IMR-90 (cell line): ENCODE data around the gene MARF1. TPM values are rescaled to one million over a fixed set of nuclear protein-coding genes. Genes with fewer than 3 reads are reported as not detected.

ENCODE experiments used
- ATAC-seq: fragments of 200-7000 bp; cut with Tn5 transposase; 2 replicates; pipeline ENCODE4 v1.9.1; 2020; ENCODE audit warnings: low read depth, mild to moderate bottlenecking, moderate library complexity
- BruUV-seq: library from RNA; stranded (reverse); fragments of 400-500 nt; replicated peaks from 2 replicates; lab custom pipeline; 2021; lab: Mats Ljungman, UMichigan
- CTCF ChIA-PET: fragments of 300-600 bp; formaldehyde crosslinking; extraction: SDS; loops from one replicate; lab custom pipeline; 2021; ENCODE audit warnings: antibody characterized with exemption; lab: Yijun Ruan, JAX
- POLR2A ChIA-PET: fragments of 300-600 bp; sonication (Branson Sonifier 250); formaldehyde crosslinking; loops from one replicate; lab custom pipeline; 2022; ENCODE audit warnings: antibody characterized with exemption; ENCODE audit not compliant: unreplicated experiment; lab: Charles Lee
- DNase-seq: peaks from one replicate; pipeline ENCODE4 v3.0.0; 2013
- H2AFZ ChIP-seq: replicated peaks from 2 replicates; pipeline ENCODE3; 2013; ENCODE audit warnings: low read length, mild to moderate bottlenecking; ENCODE audit not compliant: poor library complexity
- H2AK5ac ChIP-seq: 2 replicates; pipeline ENCODE4 v1.6.1; 2013; ENCODE audit warnings: low read depth, low read length, inconsistent platforms
- H2AK9ac ChIP-seq: replicated peaks from 2 replicates; pipeline ENCODE3; 2013; ENCODE audit warnings: mild to moderate bottlenecking, low read depth, low read length, moderate library complexity; ENCODE audit not compliant: poor library complexity
- H2BK120ac ChIP-seq: 2 replicates; pipeline ENCODE4 v1.6.1; 2013; ENCODE audit warnings: low read depth, low read length, inconsistent platforms
- H2BK15ac ChIP-seq: 3 replicates; pipeline ENCODE4 v1.6.1; 2013; ENCODE audit warnings: low read depth, low read length, inconsistent platforms
- H2BK20ac ChIP-seq: 2 replicates; pipeline ENCODE4 v1.6.1; 2013; ENCODE audit warnings: low read depth, mild to moderate bottlenecking, inconsistent platforms, low read length, moderate library complexity
- H2BK5ac ChIP-seq: 2 replicates; pipeline ENCODE4 v1.6.1; 2013; ENCODE audit warnings: mild to moderate bottlenecking, low read depth, low read length, inconsistent platforms; ENCODE audit not compliant: poor library complexity, severe bottlenecking
- H3K14ac ChIP-seq: replicated peaks from 2 replicates; pipeline ENCODE4 v1.6.1; 2013; ENCODE audit warnings: low read depth, low read length, inconsistent platforms
- H3K18ac ChIP-seq: 2 replicates; pipeline ENCODE4 v1.6.1; 2013; ENCODE audit warnings: low read depth, low read length, control low read depth
- H3K23ac ChIP-seq: 2 replicates; pipeline ENCODE4 v1.6.1; 2013; ENCODE audit warnings: low read depth, low read length, inconsistent platforms
- H3K27ac ChIP-seq: 2 replicates; pipeline ENCODE4 v1.5.1; 2013; ENCODE audit warnings: mild to moderate bottlenecking, control low read depth, low read length; ENCODE audit not compliant: insufficient read depth
- H3K27me3 ChIP-seq: 2 replicates; pipeline ENCODE4 v1.6.1; 2013; ENCODE audit warnings: low read length; ENCODE audit not compliant: control insufficient read depth, insufficient read depth
- H3K36me3 ChIP-seq: 2 replicates; pipeline ENCODE4 v1.6.1; 2013; ENCODE audit warnings: low read length, mixed read lengths; ENCODE audit not compliant: control insufficient read depth, insufficient read depth
- H3K4ac ChIP-seq: 2 replicates; pipeline ENCODE4 v1.6.1; 2013; ENCODE audit warnings: low read depth, low read length, inconsistent platforms
- H3K4me1 ChIP-seq: 2 replicates; pipeline ENCODE4 v1.6.1; 2013; ENCODE audit warnings: low read length, mixed read lengths; ENCODE audit not compliant: control insufficient read depth, insufficient read depth
- H3K4me2 ChIP-seq: 2 replicates; pipeline ENCODE4 v1.6.1; 2013; ENCODE audit warnings: low read depth, mild to moderate bottlenecking, control low read depth, low read length, moderate library complexity
- H3K4me3 ChIP-seq: 2 replicates; pipeline ENCODE4 v1.5.1; 2013; ENCODE audit warnings: low read depth, mild to moderate bottlenecking, control low read depth, low read length, moderate library complexity; ENCODE audit not compliant: insufficient read depth
- H3K56ac ChIP-seq: 2 replicates; pipeline ENCODE4 v1.6.1; 2013; ENCODE audit warnings: low read length, inconsistent platforms; ENCODE audit not compliant: insufficient read depth; ENCODE audit errors: extremely low read depth
- H3K79me1 ChIP-seq, 2 experiments: 2 replicates each; pipeline ENCODE4 v1.6.1; 2013; ENCODE audit warnings: low read length in 2 of 2, inconsistent platforms in 1 of 2, low read depth in 1 of 2
- H3K9ac ChIP-seq: 2 replicates; pipeline ENCODE4 v1.6.1; 2013; ENCODE audit warnings: low read depth, low read length, control low read depth
- H3K9me1 ChIP-seq: 2 replicates; pipeline ENCODE4 v1.6.1; 2013; ENCODE audit warnings: low read length, inconsistent platforms; ENCODE audit not compliant: insufficient read depth
- H3K9me3 ChIP-seq: 2 replicates; pipeline ENCODE4 v1.6.1; 2013; ENCODE audit warnings: low read length; ENCODE audit not compliant: control insufficient read depth, insufficient read depth
- H4K20me1 ChIP-seq: 2 replicates; pipeline ENCODE4 v1.6.1; 2013; ENCODE audit warnings: low read length, inconsistent platforms; ENCODE audit not compliant: insufficient read depth
- H4K5ac ChIP-seq: 2 replicates; pipeline ENCODE4 v1.6.1; 2013; ENCODE audit warnings: mild to moderate bottlenecking, low read depth, low read length, control low read depth
- H4K8ac ChIP-seq, 2 experiments: 2 replicates each; pipeline ENCODE4 v1.6.1; 2013; ENCODE audit warnings: low read depth in 2 of 2, low read length in 2 of 2, control low read depth in 1 of 2, inconsistent platforms in 1 of 2
- H4K91ac ChIP-seq: 2 replicates; pipeline ENCODE4 v1.6.1; 2013; ENCODE audit warnings: low read depth, low read length, inconsistent platforms; ENCODE audit not compliant: insufficient read depth
- BHLHE40 ChIP-seq: fragments of 150-350 bp; IDR thresholded peaks from 2 replicates; pipeline ENCODE4 v1.6.1; 2016; ENCODE audit warnings: mild to moderate bottlenecking, low read depth, low read length
- CEBPB ChIP-seq: IDR thresholded peaks from 2 replicates; pipeline ENCODE4 v1.6.1; 2012; ENCODE audit warnings: low read depth, low read length, improper control_type of control experiment
- CHD1 ChIP-seq: IDR thresholded peaks from 2 replicates; pipeline ENCODE4 v1.6.1; 2012; ENCODE audit warnings: low read depth, low read length, improper control_type of control experiment
- FOS ChIP-seq: fragments of 150-350 bp; IDR thresholded peaks from 2 replicates; pipeline ENCODE4 v1.6.1; 2016; ENCODE audit warnings: low read depth, low read length
- MAFK ChIP-seq: IDR thresholded peaks from 2 replicates; pipeline ENCODE4 v1.6.1; 2012; ENCODE audit warnings: low read depth, low read length, improper control_type of control experiment
- MAZ ChIP-seq: IDR thresholded peaks from 2 replicates; pipeline ENCODE4 v1.6.1; 2012; ENCODE audit warnings: low read depth, mild to moderate bottlenecking, low read length, improper control_type of control experiment, moderate library complexity, borderline replicate concordance
- MXI1 ChIP-seq: IDR thresholded peaks from 2 replicates; pipeline ENCODE4 v1.6.1; 2012; ENCODE audit warnings: low read depth, mild to moderate bottlenecking, low read length, moderate library complexity, borderline replicate concordance
- NFE2L2 ChIP-seq: fragments of 150-350 bp; IDR thresholded peaks from 2 replicates; pipeline ENCODE4 v1.6.1; 2016; ENCODE audit warnings: low read depth, mild to moderate bottlenecking, low read length
- POLR2A ChIP-seq: IDR thresholded peaks from 2 replicates; pipeline ENCODE4 v1.6.1; 2012; ENCODE audit warnings: mild to moderate bottlenecking, low read depth, low read length
- RAD21 ChIP-seq: IDR thresholded peaks from 2 replicates; pipeline ENCODE4 v1.6.1; 2012; ENCODE audit warnings: low read length, improper control_type of control experiment
- RCOR1 ChIP-seq: IDR thresholded peaks from 2 replicates; pipeline ENCODE4 v1.6.1; 2012; ENCODE audit warnings: mild to moderate bottlenecking, low read length, improper control_type of control experiment; ENCODE audit not compliant: insufficient replicate concordance
- RFX5 ChIP-seq: IDR thresholded peaks from 2 replicates; pipeline ENCODE4 v1.8.0; 2012; ENCODE audit warnings: low read depth, mild to moderate bottlenecking, low read length, moderate library complexity
- SMC3 ChIP-seq: fragments of 150-350 bp; IDR thresholded peaks from 2 replicates; pipeline ENCODE4 v1.6.1; 2016; ENCODE audit warnings: low read depth, mild to moderate bottlenecking, antibody characterized with exemption, low read length, moderate library complexity
- WGBS, 2 experiments: methylation state at CpG; one replicate each; pipeline versions ENCODE4 v1.1.5 to v1.1.7; 2013; ENCODE audit warnings: missing lambda C conversion rate in 2 of 2; ENCODE audit not compliant: insufficient read length in 1 of 2; ENCODE audit errors: extremely low coverage in 2 of 2; 5-methylcytosine and 5-hydroxymethylcytosine counted together
- dilution Hi-C: fragments of 300-500 bp; cut with HindIII; formaldehyde crosslinking; loops from one replicate; pipeline ENCODE4 v1.14.3; 2018; ENCODE audit warnings: low sequenced_read_pairs; ENCODE audit not compliant: unreplicated experiment
- in situ Hi-C: fragments of 300-500 bp; cut with MboI; formaldehyde crosslinking; loops from 3 replicates; pipeline ENCODE4 v1.14.3; 2019; ENCODE audit warnings: low sequenced_read_pairs, inconsistent platforms, mixed read lengths
- intact Hi-C: fragments of 100-400 bp; cut with micrococcal nuclease; formaldehyde crosslinking; loops from 2 replicates; pipeline ENCODE4 v1.10.0; 2022
- polyA plus RNA-seq, 3 experiments: library from polyadenylated mRNA; depleted of rRNA; stranded (reverse); fragments of >200 nt; gene quantifications; 2 replicates each; pipeline ENCODE4 v1.2.3, GENCODE V29; 2012; ENCODE audit warnings: low replicate concordance in 1 of 3
- total RNA-seq: library from RNA; depleted of rRNA; stranded (reverse); fragments of >200 nt; gene quantifications from 2 replicates; pipeline ENCODE4 v1.2.3, GENCODE V29; 2012
- TF ChIP-seq, protein P1 (sequence below): fragments of 150-350 bp; IDR thresholded peaks from 2 replicates; pipeline ENCODE4 v1.6.1; 2016; ENCODE audit warnings: low read depth, mild to moderate bottlenecking, low read length, moderate library complexity, borderline replicate concordance
- TF ChIP-seq, protein P2 (sequence below): fragments of 150-350 bp; IDR thresholded peaks from 2 replicates; pipeline ENCODE4 v1.6.1; 2017; ENCODE audit warnings: mild to moderate bottlenecking, antibody characterized with exemption, low read length, low read depth
- TF ChIP-seq, protein P3 (sequence below): conservative IDR thresholded peaks from 2 replicates; pipeline ENCODE4 v1.5.1; 2012; ENCODE audit warnings: mild to moderate bottlenecking, low read depth, low read length, improper control_type of control experiment

MARF1 gene
- total and polyA plus RNA-seq, 2 of the 4 experiments (the other 2 are of a cell fraction) = 9.0 to 12.9 TPM

DNA sequence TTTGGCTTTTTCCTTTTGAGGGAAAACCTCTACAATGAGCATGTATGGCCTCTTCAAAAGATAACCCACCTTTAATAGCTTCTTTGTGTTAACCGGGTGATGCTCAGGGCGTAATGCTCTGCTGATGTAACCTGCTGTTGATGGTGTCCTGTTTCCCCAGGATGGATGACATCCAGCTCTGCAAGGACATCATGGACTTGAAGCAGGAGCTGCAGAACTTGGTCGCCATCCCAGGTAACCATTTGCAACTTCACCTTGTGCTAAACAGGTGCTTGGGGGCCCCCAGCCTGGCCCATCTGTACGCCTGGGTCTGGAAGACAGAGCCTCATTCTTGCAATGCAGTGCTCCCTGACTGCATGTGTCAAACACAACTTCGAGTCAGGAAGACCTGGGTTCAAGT lies 75.1 kb downstream of the MARF1 start:
- 97% methylated on average over 4 of the region's 5 CpGs; no CpG with 5 or more reads in 1 of the 2 experiments for WGBS, 2 experiments
- no peak overlapping the region for H3K27ac ChIP-seq
- CTCF ChIA-PET = no interaction called here
- H3K4me3 ChIP-seq = no peak overlapping the region
- no peak overlapping the region for H3K4me2 ChIP-seq
- no peak overlapping the region for H2BK5ac ChIP-seq
- no peak overlapping the region for H2BK15ac ChIP-seq
- no peak overlapping the region for H3K23ac ChIP-seq
- dilution Hi-C loops = no loop called here
- peaks cover 12% of the 10 kb centered on the region for H3K36me3 ChIP-seq
- no peak overlapping the region for H3K18ac ChIP-seq
- peaks cover 2 to 3% of the 10 kb centered on the region in 2 experiments; a peak in 2 of 4 replicates for H3K79me1 ChIP-seq
- no peak overlapping the region for H4K91ac ChIP-seq
- no peak overlapping the region for H3K14ac ChIP-seq
- H3K27me3 ChIP-seq = no peaks in the 10 kb centered on the region
- in situ Hi-C loops = no loop called here
- POLR2A ChIA-PET = interaction anchor here (0.5 kb wide), 2 partner anchors 18 to 128 kb away, joined by 3 to 7 read pairs; no protein-coding TSS in a partner anchor
- no peak overlapping the region for H2AK9ac ChIP-seq
- peaks cover 8% of the 10 kb centered on the region for H3K4me1 ChIP-seq
- no peak overlapping the region for H4K8ac ChIP-seq
- H2AK5ac ChIP-seq = no peak overlapping the region
- H2AFZ ChIP-seq = no peak overlapping the region
- H4K20me1 ChIP-seq = no peaks in the 10 kb centered on the region
- no peak overlapping the region for H3K4ac ChIP-seq
- no peak overlapping the region for H2BK20ac ChIP-seq
- no peak for DNase-seq
- TF ChIP-seq RAD21 (no peak), RCOR1 (no peak), NFE2L2 (no peak), RFX5 (no peak), FOS (no peak), BHLHE40 (no peak), SMC3 (no peak), POLR2A (no peak), CEBPB (no peak), MAZ (no peak), MXI1 (no peak), MAFK (no peak), CHD1 (no peak)
- TF ChIP-seq, protein P1, sequence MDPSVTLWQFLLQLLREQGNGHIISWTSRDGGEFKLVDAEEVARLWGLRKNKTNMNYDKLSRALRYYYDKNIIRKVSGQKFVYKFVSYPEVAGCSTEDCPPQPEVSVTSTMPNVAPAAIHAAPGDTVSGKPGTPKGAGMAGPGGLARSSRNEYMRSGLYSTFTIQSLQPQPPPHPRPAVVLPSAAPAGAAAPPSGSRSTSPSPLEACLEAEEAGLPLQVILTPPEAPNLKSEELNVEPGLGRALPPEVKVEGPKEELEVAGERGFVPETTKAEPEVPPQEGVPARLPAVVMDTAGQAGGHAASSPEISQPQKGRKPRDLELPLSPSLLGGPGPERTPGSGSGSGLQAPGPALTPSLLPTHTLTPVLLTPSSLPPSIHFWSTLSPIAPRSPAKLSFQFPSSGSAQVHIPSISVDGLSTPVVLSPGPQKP = no peak
- TF ChIP-seq, protein P2, sequence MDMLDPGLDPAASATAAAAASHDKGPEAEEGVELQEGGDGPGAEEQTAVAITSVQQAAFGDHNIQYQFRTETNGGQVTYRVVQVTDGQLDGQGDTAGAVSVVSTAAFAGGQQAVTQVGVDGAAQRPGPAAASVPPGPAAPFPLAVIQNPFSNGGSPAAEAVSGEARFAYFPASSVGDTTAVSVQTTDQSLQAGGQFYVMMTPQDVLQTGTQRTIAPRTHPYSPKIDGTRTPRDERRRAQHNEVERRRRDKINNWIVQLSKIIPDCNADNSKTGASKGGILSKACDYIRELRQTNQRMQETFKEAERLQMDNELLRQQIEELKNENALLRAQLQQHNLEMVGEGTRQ = no peak
- TF ChIP-seq, protein P3, sequence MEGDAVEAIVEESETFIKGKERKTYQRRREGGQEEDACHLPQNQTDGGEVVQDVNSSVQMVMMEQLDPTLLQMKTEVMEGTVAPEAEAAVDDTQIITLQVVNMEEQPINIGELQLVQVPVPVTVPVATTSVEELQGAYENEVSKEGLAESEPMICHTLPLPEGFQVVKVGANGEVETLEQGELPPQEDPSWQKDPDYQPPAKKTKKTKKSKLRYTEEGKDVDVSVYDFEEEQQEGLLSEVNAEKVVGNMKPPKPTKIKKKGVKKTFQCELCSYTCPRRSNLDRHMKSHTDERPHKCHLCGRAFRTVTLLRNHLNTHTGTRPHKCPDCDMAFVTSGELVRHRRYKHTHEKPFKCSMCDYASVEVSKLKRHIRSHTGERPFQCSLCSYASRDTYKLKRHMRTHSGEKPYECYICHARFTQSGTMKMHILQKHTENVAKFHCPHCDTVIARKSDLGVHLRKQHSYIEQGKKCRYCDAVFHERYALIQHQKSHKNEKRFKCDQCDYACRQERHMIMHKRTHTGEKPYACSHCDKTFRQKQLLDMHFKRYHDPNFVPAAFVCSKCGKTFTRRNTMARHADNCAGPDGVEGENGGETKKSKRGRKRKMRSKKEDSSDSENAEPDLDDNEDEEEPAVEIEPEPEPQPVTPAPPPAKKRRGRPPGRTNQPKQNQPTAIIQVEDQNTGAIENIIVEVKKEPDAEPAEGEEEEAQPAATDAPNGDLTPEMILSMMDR = no peak
- no peak overlapping the region for H2BK120ac ChIP-seq
- H3K9me3 ChIP-seq = no peaks in the 10 kb centered on the region
- H4K5ac ChIP-seq = no peak overlapping the region
- no peak overlapping the region for H3K9ac ChIP-seq
- BruUV-seq = no TSS peak
- no peak overlapping the region for H3K56ac ChIP-seq
- no peak for ATAC-seq
- intact Hi-C loops = no loop called here
- peaks cover 3% of the 10 kb centered on the region for H3K9me1 ChIP-seq
